ENCODE results near the gene MED7.

Gene MED7

GRCh38 chr5:157107508-157107907, 35.2 kb downstream of the MED7 start:
- no peak for DNase-seq

- DNase-seq = no peak
Measured at GRCh38 chr5:157106630-157107461, 35.8 kb downstream of the MED7 start.

GRCh38 chr5:157100140-157100679, 42.5 kb downstream of the MED7 start:
- peak in 1 of 56 donors; percentile 11 for DNase-seq

GRCh38 chr5:157088342-157088990, 54.2 kb downstream of the MED7 start:
- DNase-seq = no peak
